Measurements from ENCODE around the gene AQR. TPM values are rescaled to one million over a fixed set of nuclear protein-coding genes. Genes with fewer than 3 reads are reported as not detected.

The AQR gene
- total RNA-seq, 1 donor from 2014 or later, result 32.9 TPM

DNA sequence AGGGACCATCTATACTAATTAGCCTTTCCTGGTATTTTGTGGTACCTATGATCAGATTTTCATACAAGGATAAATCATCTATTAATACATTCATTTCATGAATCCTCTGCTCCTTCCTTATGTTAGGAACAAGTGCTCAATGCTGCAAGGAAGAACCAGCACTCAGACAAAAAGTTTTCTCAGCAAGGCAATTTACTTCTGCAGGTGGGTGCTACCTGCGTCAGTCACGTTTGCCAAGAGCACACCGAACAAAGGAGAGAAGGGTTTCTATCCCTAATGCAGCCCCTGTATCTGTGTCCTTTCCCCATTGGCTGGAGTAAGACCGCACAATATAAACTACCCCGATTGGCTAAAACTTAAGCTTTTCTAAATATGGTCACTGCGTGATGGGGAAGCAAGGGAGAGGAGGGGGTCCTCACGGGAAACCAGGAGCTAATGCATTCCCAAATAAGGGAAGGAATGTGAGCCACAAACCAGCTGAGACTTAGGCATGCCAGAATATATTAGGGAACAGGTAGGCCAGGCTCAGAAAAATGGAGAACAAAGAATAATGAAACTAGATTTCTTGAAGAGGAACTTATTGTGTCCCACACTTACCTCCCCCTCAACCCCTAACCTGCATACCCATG, 76.5 kb downstream of the AQR start:
- intact Hi-C loops (cut with DNase I), result no loop called here
- no peak for DNase-seq (ENCODE audit: low spot score)
- no peak for ATAC-seq

DNA sequence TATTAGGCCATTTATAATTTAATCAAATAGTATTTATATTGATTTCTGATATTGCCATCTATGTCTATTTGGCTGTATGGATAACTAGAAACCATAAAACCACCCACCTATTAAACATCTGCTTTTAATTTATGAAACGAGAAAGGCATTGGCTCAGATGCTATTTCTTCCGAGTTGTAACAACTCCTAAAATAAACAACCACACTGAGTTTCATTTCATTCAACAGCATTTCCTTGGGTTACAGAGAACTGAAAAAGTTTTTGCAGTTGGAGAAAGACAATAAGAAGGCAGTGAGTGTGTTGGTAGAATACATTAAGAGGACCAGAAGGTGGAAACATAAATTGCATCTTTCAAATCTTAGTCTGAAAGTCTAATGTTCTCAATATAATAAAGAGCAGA, 79.1 kb downstream of the AQR start:
- intact Hi-C loops (cut with DNase I), result no loop called here
- no peak for DNase-seq (ENCODE audit: low spot score)
- no peak for ATAC-seq

DNA sequence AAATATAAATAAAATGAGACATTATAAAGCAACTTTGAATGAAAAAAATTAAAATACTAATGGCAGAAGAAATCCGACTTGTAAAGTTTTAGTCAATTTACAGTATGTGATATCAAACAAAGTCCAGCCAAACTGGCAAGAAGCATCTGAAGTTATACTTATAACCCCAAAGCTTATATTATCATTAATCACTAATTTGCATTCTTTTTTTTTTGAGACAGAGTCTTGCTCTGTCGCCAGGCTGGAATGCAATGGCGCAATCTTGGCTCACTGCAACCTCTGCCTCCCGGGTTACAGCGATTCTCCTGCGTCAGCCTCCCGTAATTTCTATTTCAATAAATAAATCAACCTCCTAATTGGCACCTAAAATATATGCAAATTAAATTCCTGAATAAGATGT, 80.1 kb downstream of the AQR start:
- intact Hi-C loops (cut with DNase I), result no loop called here
- no peak for DNase-seq (ENCODE audit: low spot score)
- ATAC-seq, result no peak

DNA sequence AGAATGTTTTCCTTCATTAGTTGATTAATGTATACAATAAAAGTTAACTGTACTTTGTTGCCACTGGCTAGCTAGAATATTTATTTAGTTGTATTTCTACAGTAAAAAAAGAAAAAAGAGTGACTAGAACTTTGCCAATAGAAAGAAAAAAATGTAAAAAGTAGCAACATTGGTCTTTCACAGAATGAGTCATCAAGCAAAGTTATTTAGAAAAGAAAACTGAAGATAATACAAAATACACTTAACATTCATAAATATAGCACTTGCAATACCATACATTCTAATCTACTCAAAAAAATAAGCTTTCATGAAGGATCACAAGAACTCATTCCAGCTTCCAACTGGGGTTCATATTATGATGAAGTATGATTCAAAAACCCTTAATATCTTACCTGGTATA, 83.4 kb downstream of the AQR start:
- ATAC-seq, result no peak
- DNase-seq (ENCODE audit: low spot score), result no peak
- intact Hi-C loops (cut with DNase I), result no loop called here

DNA sequence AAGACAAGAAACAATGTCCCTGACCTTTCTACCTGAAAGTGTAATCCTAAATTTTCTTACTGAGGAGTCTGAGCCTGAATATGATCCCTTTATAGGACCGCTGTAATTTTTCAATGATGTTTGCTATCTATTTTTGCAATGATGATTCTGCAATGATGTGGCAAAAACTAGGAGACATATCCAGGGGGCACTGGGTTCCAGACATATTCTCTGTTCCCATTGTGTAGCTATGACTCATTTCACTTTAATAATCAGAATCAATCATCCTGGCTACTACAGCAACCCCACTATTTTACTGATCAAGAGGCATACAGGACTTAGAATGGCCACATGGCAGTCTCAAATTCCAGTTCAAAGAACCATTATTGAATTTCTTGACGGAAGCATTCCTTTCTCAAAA, 85.9 kb downstream of the AQR start:
- intact Hi-C loops (cut with DNase I), result no loop called here
- ATAC-seq, result no peak
- no peak for DNase-seq (ENCODE audit: low spot score)

DNA sequence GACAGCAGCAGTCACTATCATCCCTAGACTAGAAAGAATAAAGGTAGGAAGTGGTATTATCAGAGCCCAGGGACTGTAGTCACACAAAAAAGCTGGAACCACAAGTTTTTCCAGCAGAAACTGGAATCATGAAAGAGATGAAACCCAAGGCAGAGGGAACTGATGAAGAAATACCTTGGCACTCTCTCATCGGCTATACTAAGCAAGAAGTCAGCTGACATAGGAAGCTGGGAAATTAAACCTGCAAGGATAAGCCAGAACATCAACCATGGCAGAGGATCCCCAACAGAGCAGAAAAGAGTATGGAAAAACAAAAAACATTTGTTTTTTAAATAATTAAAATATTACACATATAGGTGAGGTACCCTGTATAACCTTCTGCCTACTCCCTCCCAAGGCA, 86.5 kb downstream of the AQR start:
- ATAC-seq (no peak), DNase-seq (ENCODE audit: low spot score) (no peak)
- intact Hi-C loops (cut with DNase I), result no loop called here

DNA sequence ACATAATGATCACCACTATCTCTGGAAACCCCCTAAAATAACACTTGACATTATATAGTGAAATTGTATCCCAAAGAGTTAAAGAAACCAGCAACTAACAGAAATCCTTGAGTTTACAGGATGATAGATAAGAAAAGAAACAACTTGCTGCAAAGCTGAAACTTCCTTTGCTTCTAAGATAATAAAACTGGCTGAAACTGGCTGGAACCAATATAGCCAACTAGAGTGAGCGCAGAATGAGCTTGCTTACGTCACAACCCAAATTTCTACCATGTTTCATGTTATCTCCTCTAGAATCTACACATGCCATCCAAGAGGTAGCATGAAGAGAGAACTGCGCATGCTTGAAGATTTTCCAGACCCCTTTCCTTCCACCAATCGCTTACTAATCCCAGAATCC, 90.4 kb downstream of the AQR start:
- intact Hi-C loops (cut with DNase I), result no loop called here
- DNase-seq (ENCODE audit: low spot score), result no peak
- ATAC-seq, result no peak

DNA sequence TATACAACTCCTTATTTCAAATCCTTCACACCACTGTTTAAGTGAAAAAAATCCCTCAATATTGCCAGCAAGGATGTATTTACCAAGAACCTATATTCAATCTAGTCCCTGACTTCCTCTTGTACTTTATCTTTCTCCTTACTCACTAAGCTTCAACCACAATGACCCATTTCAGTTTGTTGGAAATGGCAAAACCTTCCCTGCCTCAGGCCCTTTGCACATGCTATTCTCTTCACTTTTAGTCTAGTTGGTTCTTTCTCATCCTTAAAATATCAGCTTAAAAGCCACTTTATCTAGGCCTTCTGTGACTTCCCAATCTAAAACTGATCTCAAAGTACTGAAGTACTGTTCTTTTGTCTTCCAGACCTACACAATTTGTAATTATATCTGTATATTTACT, 92.9 kb downstream of the AQR start:
- ATAC-seq, result no peak
- intact Hi-C loops (cut with DNase I), result no loop called here
- DNase-seq (ENCODE audit: low spot score), result no peak

DNA sequence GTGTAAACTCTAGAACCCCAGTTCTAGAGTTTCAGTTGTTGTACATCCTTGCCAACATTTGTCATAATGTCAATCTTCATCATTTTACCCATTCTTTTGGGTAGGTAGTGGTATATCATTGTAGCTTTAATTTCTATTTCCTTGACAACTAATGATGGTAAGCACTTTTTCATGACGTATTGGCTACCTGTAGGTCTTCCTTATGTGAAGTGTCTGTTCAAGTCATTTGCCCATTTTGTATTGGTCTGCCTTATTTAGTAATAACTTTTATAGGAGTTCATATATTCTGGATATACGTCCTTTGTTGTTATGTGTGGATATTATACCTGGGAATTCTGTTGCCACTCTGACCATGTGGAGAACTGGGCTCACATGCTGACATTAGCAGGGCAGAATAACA, 100.4 kb downstream of the AQR start:
- no peak for DNase-seq (ENCODE audit: low spot score)
- ATAC-seq, result no peak
- intact Hi-C loops (cut with DNase I), result no loop called here

DNA sequence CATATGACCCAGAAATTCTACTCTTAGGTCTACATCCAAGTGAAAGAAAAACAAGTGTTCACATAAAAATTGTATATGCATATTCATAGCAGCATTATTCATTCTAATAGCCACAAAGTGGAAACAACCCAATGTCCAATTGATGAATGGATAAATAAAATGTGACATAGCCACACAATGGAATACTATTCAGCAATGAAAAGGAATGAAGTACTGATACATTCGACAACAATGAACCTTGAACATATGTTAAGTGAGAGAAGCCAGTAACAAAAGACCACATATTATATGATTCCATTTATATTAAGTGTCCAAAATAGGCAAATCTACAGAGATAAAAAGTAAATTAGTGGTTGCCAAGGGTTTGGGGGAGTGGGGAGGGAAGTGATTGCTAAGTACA, 104.0 kb downstream of the AQR start:
- DNase-seq (ENCODE audit: low spot score), result no peak
- ATAC-seq, result no peak
- intact Hi-C loops (cut with DNase I), result no loop called here

DNA sequence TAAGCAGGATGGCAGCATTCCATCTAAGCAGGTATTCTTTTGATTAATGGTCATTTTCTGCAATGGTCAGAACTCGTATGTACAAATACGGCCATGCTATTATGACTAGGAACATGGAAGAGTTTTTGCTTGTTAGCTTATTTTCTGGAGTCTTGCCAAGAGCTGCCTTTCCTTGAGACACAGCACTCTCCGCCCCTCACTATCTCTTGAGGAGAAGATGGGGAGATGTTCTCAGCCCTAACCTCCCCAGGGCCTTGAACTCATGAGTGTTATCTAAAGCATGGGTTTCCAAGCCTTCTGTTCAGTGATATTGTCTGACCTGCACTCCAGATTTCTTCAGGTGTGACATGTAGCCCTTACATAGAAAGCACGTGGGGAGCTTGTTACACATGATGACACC, 108.3 kb downstream of the AQR start:
- ATAC-seq (no peak), DNase-seq (ENCODE audit: low spot score) (no peak)
- intact Hi-C loops (cut with DNase I), result no loop called here

DNA sequence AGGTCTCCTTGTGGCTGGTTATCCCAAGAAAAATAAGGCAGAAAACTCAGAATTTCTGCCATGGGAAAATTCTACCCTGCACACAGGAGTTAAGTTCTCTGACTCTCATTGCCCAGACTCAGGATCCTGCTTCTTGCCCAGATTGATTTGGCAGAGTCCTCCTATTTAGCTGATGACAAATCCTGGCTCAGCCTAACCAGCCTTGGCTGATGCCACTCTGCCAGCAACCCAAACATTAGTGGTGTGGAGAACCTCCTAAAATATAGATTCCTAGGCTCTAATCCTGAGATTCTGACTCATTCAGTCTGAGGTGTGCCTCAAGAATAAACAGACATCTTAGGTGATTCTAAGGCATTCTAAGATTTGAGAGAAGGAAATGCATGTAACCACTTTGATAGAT, 113.6 kb downstream of the AQR start:
- DNase-seq (ENCODE audit: low spot score) (no peak), ATAC-seq (no peak)
- intact Hi-C loops (cut with DNase I), result no loop called here

DNA sequence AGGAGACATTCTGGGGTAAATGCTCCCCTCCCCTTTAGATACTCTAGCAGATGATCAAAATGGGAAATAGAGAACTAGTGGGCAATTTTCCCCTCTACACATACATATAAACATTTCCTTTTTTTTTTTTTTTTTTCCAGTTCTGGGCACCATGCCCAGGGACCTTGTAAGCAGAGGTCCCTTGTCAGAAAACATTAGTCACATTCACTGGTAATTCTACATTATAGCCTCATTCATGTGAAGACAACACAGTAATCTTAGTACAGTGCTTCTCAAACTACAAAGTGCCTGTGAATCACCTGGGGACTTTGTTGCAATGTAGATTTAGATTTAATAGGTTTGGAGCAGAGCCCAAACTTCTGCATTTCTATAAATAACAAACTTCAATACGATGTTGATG, 114.1 kb downstream of the AQR start:
- ATAC-seq (no peak), DNase-seq (ENCODE audit: low spot score) (no peak)
- intact Hi-C loops (cut with DNase I), result no loop called here

DNA sequence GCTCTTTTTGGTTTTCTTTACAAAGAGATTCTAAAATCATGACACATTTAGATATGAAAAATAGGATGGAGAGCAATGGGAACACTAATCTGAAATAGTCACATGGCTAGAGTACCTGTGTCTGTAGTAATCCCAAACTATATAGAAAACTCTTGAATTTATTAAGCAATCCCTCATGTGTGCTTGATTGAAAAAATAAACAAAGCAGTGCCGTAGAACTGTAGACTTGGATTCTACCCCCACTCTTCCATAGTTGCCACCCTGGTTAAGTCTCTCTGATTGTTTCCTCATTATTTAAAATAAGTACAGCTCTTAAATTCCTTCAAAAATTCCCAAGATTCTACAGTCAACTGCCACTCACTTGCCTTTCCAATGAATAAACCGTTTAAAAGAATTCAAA, 115.3 kb downstream of the AQR start:
- no peak for DNase-seq (ENCODE audit: low spot score)
- ATAC-seq, result no peak
- intact Hi-C loops (cut with DNase I), result no loop called here

DNA sequence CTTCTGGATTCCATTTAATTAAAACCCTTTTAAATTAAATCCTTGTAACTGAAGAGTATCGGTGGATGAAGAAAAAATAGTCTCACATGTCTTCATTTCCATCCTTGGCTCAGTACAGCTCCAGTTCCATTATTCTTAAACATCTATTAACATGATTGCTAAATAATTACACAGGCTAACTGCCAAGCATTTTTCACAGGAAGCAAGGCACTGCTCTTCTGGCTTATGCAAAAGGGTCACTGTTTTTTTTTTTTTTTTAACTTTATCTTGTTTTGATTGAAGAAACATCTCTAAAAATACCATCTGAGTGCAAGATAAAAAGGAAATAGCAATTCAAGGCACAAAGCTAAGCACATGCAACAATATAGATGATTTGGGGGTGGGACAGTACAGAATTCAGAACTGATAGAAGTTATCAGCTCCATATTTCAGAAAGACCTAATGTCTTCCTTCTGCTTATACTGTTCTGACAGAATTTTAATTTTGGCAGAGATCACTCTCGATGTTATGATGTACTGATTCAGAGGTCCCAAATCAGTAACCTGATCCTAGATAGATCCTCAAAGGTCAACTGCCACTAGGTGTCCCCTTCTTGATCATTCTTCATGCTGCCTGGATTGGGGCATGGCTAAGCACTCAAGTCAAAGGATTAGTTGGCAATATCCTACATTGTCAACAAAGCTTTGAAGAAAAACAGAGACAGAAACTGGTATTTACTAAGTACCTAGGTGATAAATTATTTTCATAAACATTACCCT, 116.4 kb downstream of the AQR start:
- DNase-seq (ENCODE audit: low spot score), result no peak
- intact Hi-C loops (cut with DNase I), result no loop called here
- peak; percentile 83 for ATAC-seq

DNA sequence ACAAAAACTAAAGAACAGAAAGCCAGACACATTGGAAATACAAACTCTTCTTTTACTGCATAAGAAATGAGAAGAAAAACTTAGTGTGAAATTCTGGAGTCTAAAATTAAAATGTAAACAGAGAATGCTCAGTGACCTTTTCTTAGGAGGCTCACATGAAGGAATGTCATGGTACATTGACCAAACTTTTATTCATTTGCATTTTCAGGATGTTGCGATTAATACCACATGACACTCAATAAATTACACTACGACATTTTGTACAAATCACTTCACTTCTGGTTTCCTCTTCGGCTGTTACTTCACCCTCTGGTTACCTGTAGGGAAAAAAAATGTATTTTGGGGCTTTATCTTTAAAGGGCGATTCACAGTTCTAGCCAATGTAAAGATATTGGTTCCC, 117.8 kb downstream of the AQR start:
- intact Hi-C loops (cut with DNase I), result no loop called here
- DNase-seq (ENCODE audit: low spot score) (no peak), ATAC-seq (no peak)

DNA sequence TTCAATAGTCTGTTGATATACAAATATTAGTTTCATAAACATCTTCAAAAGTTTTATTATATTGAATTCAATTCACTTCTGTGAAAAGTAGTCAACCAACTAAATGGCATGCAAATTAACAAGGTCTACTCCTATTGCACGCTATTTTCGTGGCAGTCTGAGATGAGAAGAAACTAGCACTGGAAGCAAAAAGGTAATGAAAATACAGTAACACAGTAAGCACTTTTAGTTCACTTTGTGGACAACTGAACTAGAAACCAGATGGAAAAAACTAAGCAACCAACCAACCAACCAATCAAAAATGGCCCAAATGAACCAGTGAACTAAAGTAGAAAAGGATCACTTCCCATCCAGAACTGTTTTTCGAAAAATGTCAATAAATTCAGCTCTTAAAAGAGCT, 118.5 kb downstream of the AQR start:
- intact Hi-C loops (cut with DNase I), result no loop called here
- DNase-seq (ENCODE audit: low spot score), result no peak
- no peak for ATAC-seq

DNA sequence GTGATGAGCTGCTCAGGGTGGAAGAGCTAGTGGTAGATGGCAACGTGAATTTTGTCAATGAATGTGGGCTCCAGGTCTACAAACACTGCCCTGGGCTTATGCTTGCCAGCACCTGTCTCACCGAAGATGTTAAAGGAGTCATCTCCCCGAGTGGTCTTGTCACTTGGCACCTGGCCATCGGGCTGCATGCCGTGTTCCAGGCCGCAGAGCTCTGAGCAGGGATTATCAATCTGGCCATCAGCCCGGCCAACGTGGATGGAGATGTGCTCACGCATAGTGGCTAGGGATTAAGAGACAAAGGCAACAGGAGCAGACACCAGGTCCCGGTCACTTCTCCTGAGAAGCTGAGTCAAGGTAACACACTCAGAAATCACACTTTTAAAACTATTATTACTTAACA, 119.4 kb downstream of the AQR start:
- DNase-seq (ENCODE audit: low spot score) (no peak), ATAC-seq (no peak)
- intact Hi-C loops (cut with DNase I), result no loop called here

DNA sequence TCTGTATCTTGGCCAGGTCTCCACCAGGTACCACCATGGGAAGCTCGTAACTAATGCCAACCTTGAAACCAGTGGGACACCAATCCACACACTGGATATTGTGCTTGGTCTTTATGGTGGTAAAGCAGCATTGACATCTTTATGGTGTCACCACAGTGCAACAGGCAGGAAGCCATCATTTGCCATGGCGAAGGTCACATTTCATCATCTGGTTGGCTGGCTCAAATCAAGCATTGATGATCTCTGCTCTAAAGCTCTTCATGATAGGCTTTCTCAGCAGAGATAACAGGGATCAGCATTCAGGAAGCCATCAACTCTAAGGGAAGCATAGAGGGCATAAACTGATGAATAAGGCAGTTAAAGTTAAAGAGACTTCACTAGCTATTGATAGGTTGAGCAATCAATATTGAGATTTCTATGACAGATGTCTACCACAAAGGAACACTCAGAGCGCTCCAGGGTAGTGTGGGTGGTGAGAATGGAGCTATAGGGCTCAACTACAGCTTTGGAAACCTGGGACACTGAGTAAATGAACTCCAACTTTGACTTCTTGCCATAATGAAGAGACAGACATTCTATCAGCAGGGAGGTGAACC, 120.1 kb downstream of the AQR start:
- intact Hi-C loops (cut with DNase I), result no loop called here
- no peak for ATAC-seq
- DNase-seq (ENCODE audit: low spot score), result no peak

DNA sequence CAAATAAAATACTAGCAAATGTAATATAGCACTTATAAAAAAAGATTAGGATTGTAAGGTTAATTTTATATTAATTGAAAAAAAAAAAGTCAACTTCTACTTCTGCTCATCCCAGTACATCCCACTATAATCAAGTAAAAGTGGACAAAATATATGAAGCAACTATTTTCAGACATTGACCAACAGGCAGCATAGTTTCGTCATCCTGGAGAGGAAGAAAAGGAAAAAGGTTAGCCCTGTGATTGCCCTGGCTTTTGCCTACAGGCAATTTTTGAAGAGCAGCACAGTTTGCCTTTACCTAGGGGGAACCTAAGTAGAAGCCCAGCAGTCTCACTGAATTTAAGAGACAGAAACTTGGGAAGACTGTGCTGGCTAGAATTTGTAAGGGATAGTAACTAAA, 121.9 kb downstream of the AQR start:
- intact Hi-C loops (cut with DNase I), result loop anchor here (2.0 kb wide), 1 partner anchor 43 kb away; no protein-coding TSS in a partner anchor
- no peak for ATAC-seq
- DNase-seq (ENCODE audit: low spot score), result no peak

DNA sequence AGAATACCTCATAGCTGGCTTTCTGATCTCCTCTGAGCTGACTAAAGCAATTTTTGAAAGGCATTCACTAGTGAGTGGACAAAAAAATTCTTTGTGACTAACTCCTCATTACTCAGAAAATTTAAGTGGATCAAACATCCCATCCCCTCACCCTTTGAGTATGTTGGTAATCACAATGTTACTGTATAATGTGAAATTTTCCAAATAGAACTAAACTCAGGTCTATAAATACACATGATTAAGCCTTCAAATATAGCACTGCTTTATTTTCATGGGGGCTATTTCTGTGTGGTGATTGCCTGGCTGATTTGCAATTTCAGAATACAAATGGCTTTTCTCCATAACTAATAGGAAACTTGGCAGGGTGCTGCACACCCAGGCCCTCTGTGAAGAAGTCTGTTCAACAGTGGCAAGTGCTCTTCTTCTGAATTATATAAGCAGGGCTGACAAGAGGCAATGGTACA, 128.2 kb downstream of the AQR start:
- ATAC-seq, result no peak
- intact Hi-C loops (cut with DNase I), result no loop called here

More for the DNA sequence above, 128.2 kb downstream of the AQR start:
- DNase-seq (ENCODE audit: low spot score), result no peak

Measured in sciatic nerve (tissue), 2 donors.